Measurements from ENCODE around the gene GLI1.

DNA sequence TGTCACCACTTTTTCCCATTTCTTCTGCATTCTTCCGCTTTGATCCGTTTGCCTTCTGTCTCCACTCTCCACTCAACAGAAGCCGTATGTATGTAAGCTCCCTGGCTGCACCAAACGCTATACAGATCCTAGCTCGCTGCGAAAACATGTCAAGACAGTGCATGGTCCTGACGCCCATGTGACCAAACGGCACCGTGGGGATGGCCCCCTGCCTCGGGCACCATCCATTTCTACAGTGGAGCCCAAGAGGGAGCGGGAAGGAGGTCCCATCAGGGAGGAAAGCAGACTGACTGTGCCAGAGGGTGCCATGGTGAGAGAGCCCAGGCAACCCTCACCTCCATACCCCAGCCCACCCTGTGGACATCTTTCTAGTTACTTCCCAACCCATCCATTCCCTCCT, 8.3 kb downstream of the GLI1 start:
- TF ChIP-seq, protein P1, sequence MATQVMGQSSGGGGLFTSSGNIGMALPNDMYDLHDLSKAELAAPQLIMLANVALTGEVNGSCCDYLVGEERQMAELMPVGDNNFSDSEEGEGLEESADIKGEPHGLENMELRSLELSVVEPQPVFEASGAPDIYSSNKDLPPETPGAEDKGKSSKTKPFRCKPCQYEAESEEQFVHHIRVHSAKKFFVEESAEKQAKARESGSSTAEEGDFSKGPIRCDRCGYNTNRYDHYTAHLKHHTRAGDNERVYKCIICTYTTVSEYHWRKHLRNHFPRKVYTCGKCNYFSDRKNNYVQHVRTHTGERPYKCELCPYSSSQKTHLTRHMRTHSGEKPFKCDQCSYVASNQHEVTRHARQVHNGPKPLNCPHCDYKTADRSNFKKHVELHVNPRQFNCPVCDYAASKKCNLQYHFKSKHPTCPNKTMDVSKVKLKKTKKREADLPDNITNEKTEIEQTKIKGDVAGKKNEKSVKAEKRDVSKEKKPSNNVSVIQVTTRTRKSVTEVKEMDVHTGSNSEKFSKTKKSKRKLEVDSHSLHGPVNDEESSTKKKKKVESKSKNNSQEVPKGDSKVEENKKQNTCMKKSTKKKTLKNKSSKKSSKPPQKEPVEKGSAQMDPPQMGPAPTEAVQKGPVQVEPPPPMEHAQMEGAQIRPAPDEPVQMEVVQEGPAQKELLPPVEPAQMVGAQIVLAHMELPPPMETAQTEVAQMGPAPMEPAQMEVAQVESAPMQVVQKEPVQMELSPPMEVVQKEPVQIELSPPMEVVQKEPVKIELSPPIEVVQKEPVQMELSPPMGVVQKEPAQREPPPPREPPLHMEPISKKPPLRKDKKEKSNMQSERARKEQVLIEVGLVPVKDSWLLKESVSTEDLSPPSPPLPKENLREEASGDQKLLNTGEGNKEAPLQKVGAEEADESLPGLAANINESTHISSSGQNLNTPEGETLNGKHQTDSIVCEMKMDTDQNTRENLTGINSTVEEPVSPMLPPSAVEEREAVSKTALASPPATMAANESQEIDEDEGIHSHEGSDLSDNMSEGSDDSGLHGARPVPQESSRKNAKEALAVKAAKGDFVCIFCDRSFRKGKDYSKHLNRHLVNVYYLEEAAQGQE (IDR thresholded peaks at IDR 0.05; ENCODE audit: low read depth) = no peak
- no peak for TF ChIP-seq TAF1 (IDR thresholded peaks at IDR 0.05; ENCODE audit: low read depth)
- no peak for TF ChIP-seq ZBTB7A (IDR thresholded peaks at IDR 0.05; ENCODE audit: low read depth)
- no peak for TF ChIP-seq EP300 (IDR thresholded peaks at IDR 0.05; ENCODE audit: borderline replicate concordance)
- TF ChIP-seq YY1 (IDR thresholded peaks at IDR 0.05; ENCODE audit: low read depth) = no peak
- TF ChIP-seq, protein P2, sequence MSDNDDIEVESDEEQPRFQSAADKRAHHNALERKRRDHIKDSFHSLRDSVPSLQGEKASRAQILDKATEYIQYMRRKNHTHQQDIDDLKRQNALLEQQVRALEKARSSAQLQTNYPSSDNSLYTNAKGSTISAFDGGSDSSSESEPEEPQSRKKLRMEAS (IDR thresholded peaks at IDR 0.05) = no peak
- TF ChIP-seq CEBPB (IDR thresholded peaks at IDR 0.05) = no peak
- TF ChIP-seq, protein P3, sequence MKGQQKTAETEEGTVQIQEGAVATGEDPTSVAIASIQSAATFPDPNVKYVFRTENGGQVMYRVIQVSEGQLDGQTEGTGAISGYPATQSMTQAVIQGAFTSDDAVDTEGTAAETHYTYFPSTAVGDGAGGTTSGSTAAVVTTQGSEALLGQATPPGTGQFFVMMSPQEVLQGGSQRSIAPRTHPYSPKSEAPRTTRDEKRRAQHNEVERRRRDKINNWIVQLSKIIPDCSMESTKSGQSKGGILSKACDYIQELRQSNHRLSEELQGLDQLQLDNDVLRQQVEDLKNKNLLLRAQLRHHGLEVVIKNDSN (IDR thresholded peaks at IDR 0.05) = no peak
- no peak for TF ChIP-seq RAD21 (IDR thresholded peaks at IDR 0.05; ENCODE audit: low read depth)
- TF ChIP-seq CREB1 (IDR thresholded peaks at IDR 0.05; ENCODE audit: low read depth) = no peak
- no peak for TF ChIP-seq NFIC (IDR thresholded peaks at IDR 0.05)
